Spleen (tissue), 11 donors: ENCODE measurements around the gene MAP3K5. TPM values are rescaled to one million over a fixed set of nuclear protein-coding genes. Genes with fewer than 3 reads are reported as not detected.

Experiments
- DNase-seq: peaks from one replicate; pipeline ENCODE4 v3.0.0-alpha.2; 2020
- H3K27ac ChIP-seq, 8 donors: fragments of 200-600 bp; sonication (generic) in 7 of 8; 1 replicate in 4 of 8; 2 replicates in 4 of 8; pipeline versions ENCODE4 v1.5.0 to v1.8.0; 2016 to 2021; ENCODE audit warnings: inconsistent platforms in 4 of 8, mild to moderate bottlenecking in 4 of 8, moderate library complexity in 1 of 8
- H3K27me3 ChIP-seq, 7 donors: fragments of 200-600 bp; sonication (generic) in 6 of 7; replicated peaks in 1 of 7; 1 replicate in 4 of 7; 2 replicates in 3 of 7; pipeline versions ENCODE4 v1.5.0 to v1.8.0; 2016 to 2021; ENCODE audit warnings: inconsistent platforms in 3 of 7, mild to moderate bottlenecking in 1 of 7
- H3K36me3 ChIP-seq, 6 donors: fragments of 200-600 bp; sonication (generic) in 5 of 6; 1 replicate in 4 of 6; 2 replicates in 2 of 6; pipeline versions ENCODE4 v1.5.0 to v1.8.0; 2016 to 2021; ENCODE audit warnings: inconsistent platforms in 2 of 6
- H3K4me1 ChIP-seq, 6 donors: fragments of 200-600 bp; sonication (generic) in 5 of 6; 1 replicate in 3 of 6; 2 replicates in 3 of 6; pipeline versions ENCODE4 v1.5.0 to v1.8.0; 2016 to 2021; ENCODE audit warnings: inconsistent platforms in 3 of 6
- H3K4me3 ChIP-seq, 8 donors: fragments of 200-600 bp; sonication (generic) in 7 of 8; 1 replicate in 4 of 8; 2 replicates in 4 of 8; pipeline versions ENCODE4 v1.5.0 to v1.8.0; 2016 to 2021; ENCODE audit warnings: inconsistent platforms in 4 of 8, mild to moderate bottlenecking in 4 of 8, moderate library complexity in 2 of 8
- H3K9me3 ChIP-seq, 8 donors: fragments of 200-600 bp; sonication (generic) in 7 of 8; 1 replicate in 4 of 8; 2 replicates in 4 of 8; pipeline versions ENCODE4 v1.5.0 to v1.8.0; 2016 to 2021; ENCODE audit warnings: inconsistent platforms in 4 of 8
- CTCF ChIP-seq, 11 experiments: fragments of 200-600 bp in 7 of 11; fragments of 450-650 bp in 4 of 11; sonication (generic) in 4 of 11; IDR thresholded peaks in 8 of 11; conservative IDR thresholded peaks in 3 of 11; 1 replicate in 7 of 11; 2 replicates in 4 of 11; pipeline versions ENCODE4 v1.4.0 to v1.8.0; 2016 to 2021; ENCODE audit warnings: antibody characterized with exemption in 11 of 11, inconsistent platforms in 4 of 11, mild to moderate bottlenecking in 1 of 11
- POLR2A ChIP-seq, 3 donors: fragments of 450-650 bp; IDR thresholded peaks; one replicate each; pipeline ENCODE4 v1.5.1; 2017; ENCODE audit warnings: antibody characterized with exemption in 3 of 3, mild to moderate bottlenecking in 1 of 3
- POLR2AphosphoS5 ChIP-seq, 3 donors: sonication (generic); formaldehyde crosslinking; IDR thresholded peaks; one replicate each; pipeline ENCODE4 v1.5.1; 2017; ENCODE audit warnings: antibody characterized with exemption in 3 of 3
- WGBS, 5 donors: extraction: QIAGEN DNeasy Blood & Tissue Kit in 3 of 5; methylation state at CpG; one replicate each; pipeline versions ENCODE4 v1.1.5 to v1.1.7; 2013 to 2018; 5-methylcytosine and 5-hydroxymethylcytosine counted together
- intact Hi-C: fragments of 100-400 bp; cut with DNase I; formaldehyde crosslinking; loops from one replicate; pipeline ENCODE4 v1.15.0; 2023; ENCODE audit warnings: low total_unique reads
- polyA plus RNA-seq, 3 donors: library from polyadenylated mRNA; stranded (reverse); fragments of 200-250 nt; gene quantifications; one replicate each; pipeline ENCODE4 v1.2.1, GENCODE V29; 2013
- total RNA-seq, 7 donors: library from RNA; depleted of rRNA in 3 of 7; stranded (reverse); fragments of >200 nt in 3 of 7; fragmentation: NEBNext Ultra II Directional in 4 of 7; extraction: Animal tissue kit (Norgen Biotek cat#: 25700) in 4 of 7; gene quantifications; one replicate each; pipeline versions ENCODE4 v1.1.0 to v1.2.1, GENCODE V29; 2016 to 2021
- donor health status: healthy with polysubstance abuse.
- donor health status: DM: no; HTN: no; CAD: no; lungs with moderate emphysema.
- donor health status: DM: no; HTN: no; CAD: no.
- donor health status: Bipolar disorder and iron deficiency.
- donor health status: healthy.
- donor health status: DM: no; HTN: no; CAD: no.
- donor health status: DM: yes; HTN: yes; CAD: no.

Gene MAP3K5
- total and polyA plus RNA-seq, 10 donors: 7.2 to 55.0 (median 33.2) TPM

DNA sequence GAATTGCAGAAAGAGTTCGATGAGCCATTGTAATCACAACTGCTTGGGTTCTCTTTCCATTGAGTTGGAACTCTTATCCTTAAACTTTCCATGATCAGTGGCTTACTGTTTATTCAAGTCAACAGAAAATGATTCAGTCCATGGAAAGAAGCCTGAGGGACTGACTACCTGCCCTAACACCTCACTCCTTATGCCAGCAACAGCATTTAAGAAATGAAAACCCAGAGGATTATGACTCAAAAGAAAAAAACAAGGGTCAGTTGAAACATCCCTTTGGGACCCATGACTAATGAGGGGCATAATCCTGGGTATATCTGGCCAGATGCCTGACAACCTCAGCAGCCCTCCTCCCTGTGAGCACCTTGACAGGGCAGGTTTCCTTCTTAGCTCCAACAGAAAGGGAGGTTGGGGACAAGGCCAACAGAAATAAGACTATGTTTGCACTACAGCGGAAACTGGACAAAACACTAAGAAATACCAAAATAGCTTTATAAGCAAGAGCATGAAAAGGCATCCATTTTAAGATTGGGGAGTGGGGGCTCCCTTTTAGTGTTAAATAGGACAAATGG lies 106.7 kb downstream of the MAP3K5 start:
- Histone ChIP-seq H3K9me3 (peaks cover 0 to 8% (median 2%) of the 10 kb centered on the region in 8 donors), H3K27me3 (no peaks in the 10 kb centered on the region), H3K4me3 (no peak overlapping the region), H3K4me1 (peaks cover 0 to 21% (median 4%) of the 10 kb centered on the region in 6 donors), H3K36me3 (peaks cover 0 to 67% (median 3%) of the 10 kb centered on the region in 6 donors), H3K27ac (no peak overlapping the region)
- 89 to 100% (median 94%) methylated on average over 2 of the region's 2 CpGs for WGBS, 5 donors
- TF ChIP-seq POLR2AphosphoS5 (IDR thresholded peaks at IDR 0.05): no peak
- TF ChIP-seq CTCF (IDR thresholded peaks at IDR 0.05 in 8 of 11, conservative IDR thresholded peaks at IDR 0.05 in 3 of 11): no peak
- TF ChIP-seq POLR2A (IDR thresholded peaks at IDR 0.05): no peak
- intact Hi-C loops: no loop called here
- DNase-seq: no peak

DNA sequence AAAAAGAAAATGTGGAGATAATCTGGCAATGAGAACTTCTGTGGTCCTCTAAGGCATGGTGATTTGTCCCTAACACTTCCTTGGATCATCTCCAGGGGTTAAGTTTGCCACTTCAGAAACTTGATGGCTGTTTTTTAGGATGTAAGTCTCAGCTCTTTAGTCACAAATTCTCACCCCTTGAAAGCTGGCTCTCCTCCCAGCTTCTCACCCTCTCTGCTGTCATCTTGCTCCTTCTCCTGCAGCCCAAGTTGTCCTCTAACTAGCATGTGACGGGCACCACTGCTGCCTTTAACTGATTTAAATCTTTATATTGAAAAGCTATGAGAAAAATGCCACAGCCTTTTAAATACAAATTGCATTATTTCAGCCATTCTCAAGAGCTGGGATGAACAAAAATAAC lies 107.8 kb downstream of the MAP3K5 start:
- intact Hi-C loops: no loop called here
- TF ChIP-seq POLR2AphosphoS5 (IDR thresholded peaks at IDR 0.05): no peak
- TF ChIP-seq POLR2A (IDR thresholded peaks at IDR 0.05): no peak
- TF ChIP-seq CTCF (IDR thresholded peaks at IDR 0.05 in 8 of 11, conservative IDR thresholded peaks at IDR 0.05 in 3 of 11): no peak
- Histone ChIP-seq H3K4me1 (peaks cover 0 to 21% (median 4%) of the 10 kb centered on the region in 6 donors), H3K9me3 (peaks cover 0 to 8% (median 2%) of the 10 kb centered on the region in 8 donors), H3K27ac (no peak overlapping the region), H3K36me3 (peaks cover 0 to 60% (median 3%) of the 10 kb centered on the region in 6 donors), H3K27me3 (no peaks in the 10 kb centered on the region), H3K4me3 (no peak overlapping the region)
- no peak for DNase-seq
- WGBS, 5 donors: 73 to 94% (median 87%) methylated on average over 1 of the region's 1 CpG

- 91 to 97% (median 95%) methylated on average over 4 of the region's 4 CpGs for WGBS, 5 donors
- DNase-seq: no peak
- Histone ChIP-seq H3K9me3 (peaks cover 0 to 8% (median 2%) of the 10 kb centered on the region in 8 donors), H3K27ac (no peak overlapping the region), H3K4me1 (peaks cover 0 to 13% (median 2%) of the 10 kb centered on the region in 6 donors), H3K4me3 (no peak overlapping the region), H3K36me3 (peaks cover 0 to 49% (median 3%) of the 10 kb centered on the region in 6 donors), H3K27me3 (no peaks in the 10 kb centered on the region)
- intact Hi-C loops: no loop called here
- TF ChIP-seq CTCF (IDR thresholded peaks at IDR 0.05 in 8 of 11, conservative IDR thresholded peaks at IDR 0.05 in 3 of 11): no peak
- no peak for TF ChIP-seq POLR2A (IDR thresholded peaks at IDR 0.05)
Observed at GRCh38 chr6:136683209-136683941, 108.9 kb downstream of the MAP3K5 start.

DNA sequence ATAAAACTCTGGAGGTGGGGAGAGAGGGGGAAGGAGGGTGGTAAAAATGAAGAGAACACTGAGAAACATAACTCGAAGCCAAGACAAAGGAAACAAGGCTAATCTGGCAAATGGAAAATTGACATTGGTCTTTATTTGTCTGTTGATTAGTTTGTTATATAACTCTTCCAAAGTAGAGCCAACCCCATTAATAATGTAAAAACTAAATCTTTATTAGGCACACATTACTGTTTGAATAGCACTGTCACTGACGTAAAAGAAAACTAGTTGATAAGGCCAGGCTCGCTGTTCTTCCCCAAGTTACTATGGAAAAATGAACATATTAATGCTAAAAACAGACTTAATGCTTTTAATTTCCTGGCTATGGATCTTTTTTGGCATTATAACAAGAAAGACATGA lies 110.0 kb downstream of the MAP3K5 start:
- intact Hi-C loops: no loop called here
- Histone ChIP-seq H3K27me3 (no peaks in the 10 kb centered on the region), H3K4me3 (no peak overlapping the region), H3K27ac (no peak overlapping the region), H3K4me1 (peaks cover 0 to 13% (median 2%) of the 10 kb centered on the region in 6 donors), H3K36me3 (peaks cover 0 to 47% (median 3%) of the 10 kb centered on the region in 6 donors), H3K9me3 (no peaks in the 10 kb centered on the region)
- TF ChIP-seq POLR2AphosphoS5 (IDR thresholded peaks at IDR 0.05) (no peak), CTCF (IDR thresholded peaks at IDR 0.05 in 8 of 11, conservative IDR thresholded peaks at IDR 0.05 in 3 of 11) (no peak), POLR2A (IDR thresholded peaks at IDR 0.05) (no peak)
- WGBS, 5 donors: 94 to 97% (median 95%) methylated on average over 3 of the region's 3 CpGs
- DNase-seq: no peak
